ENCODE measurements around the gene ZNF554. TPM values are rescaled to one million over a fixed set of nuclear protein-coding genes. Genes with fewer than 3 reads are reported as not detected.

Gene ZNF554
- total and polyA plus RNA-seq, 2 donors (not counting 3 experiments of a cell fraction or from before 2014, with no cell fraction given), result 1.2 to 1.6 TPM

DNA sequence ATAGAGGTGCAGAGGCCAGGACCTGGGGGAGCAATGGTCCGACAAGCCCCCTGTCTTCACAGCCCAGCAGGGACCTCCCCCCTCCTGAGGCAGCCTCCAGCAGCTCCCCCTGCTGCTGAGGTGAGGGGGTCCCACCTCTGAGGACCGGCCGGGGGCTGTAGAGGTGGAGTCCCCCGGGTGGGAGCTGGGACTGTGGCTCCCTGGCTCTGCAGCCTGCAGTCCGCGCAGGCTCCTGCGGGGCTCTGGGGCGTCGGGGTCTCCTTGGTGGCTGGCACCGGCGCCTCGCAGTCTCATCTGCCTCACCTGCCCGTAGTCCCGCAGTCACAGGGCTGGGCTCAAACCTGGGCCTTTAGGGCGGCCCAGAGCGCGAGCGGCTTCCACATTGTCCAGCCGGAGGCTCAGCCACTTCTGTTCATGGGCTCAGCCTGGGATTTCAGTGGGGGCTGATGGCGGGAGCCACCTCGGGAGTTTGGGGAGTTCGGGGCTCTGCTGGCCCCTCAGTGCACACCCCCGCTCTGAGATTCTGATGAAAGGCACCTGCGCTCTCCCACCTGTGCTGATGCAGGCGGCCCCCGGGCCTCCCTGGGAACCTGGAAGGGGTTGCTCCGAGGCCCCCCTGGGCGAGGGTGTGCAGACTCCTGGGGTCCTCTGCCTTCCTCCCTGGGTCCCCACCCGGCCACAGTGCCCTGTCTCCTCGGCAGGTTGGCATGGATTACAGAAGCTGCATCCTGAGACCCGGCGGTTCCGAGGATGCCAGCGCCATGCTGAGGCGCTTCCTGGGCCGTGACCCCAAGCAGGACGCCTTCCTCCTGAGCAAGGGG lies 7.0 kb upstream of the ZNF554 start:
- H3K27me3 ChIP-seq (ENCODE audit: control insufficient read depth in 2 of 2, insufficient read depth in 2 of 2, low read length in 2 of 2), result no peaks in the 10 kb centered on the region
- intact Hi-C loops (cut with micrococcal nuclease), result no loop called here
- peaks cover 0 to 18% of the 10 kb centered on the region in 2 experiments for H3K36me3 ChIP-seq (ENCODE audit: control insufficient read depth in 2 of 2, extremely low read depth in 1 of 2, insufficient read depth in 2 of 2, low read length in 2 of 2)
- TF ChIP-seq, protein P1, sequence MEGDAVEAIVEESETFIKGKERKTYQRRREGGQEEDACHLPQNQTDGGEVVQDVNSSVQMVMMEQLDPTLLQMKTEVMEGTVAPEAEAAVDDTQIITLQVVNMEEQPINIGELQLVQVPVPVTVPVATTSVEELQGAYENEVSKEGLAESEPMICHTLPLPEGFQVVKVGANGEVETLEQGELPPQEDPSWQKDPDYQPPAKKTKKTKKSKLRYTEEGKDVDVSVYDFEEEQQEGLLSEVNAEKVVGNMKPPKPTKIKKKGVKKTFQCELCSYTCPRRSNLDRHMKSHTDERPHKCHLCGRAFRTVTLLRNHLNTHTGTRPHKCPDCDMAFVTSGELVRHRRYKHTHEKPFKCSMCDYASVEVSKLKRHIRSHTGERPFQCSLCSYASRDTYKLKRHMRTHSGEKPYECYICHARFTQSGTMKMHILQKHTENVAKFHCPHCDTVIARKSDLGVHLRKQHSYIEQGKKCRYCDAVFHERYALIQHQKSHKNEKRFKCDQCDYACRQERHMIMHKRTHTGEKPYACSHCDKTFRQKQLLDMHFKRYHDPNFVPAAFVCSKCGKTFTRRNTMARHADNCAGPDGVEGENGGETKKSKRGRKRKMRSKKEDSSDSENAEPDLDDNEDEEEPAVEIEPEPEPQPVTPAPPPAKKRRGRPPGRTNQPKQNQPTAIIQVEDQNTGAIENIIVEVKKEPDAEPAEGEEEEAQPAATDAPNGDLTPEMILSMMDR (IDR thresholded peaks at IDR 0.05; ENCODE audit: extremely low read depth in 1 of 2, insufficient read depth in 1 of 2, low read depth in 1 of 2, low read length in 2 of 2), result no peak
- TF ChIP-seq, protein P2, sequence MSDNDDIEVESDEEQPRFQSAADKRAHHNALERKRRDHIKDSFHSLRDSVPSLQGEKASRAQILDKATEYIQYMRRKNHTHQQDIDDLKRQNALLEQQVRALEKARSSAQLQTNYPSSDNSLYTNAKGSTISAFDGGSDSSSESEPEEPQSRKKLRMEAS (IDR thresholded peaks at IDR 0.05; ENCODE audit: insufficient read depth, insufficient read length), result no peak
- no peak for TF ChIP-seq GATA2 (IDR thresholded peaks at IDR 0.05; ENCODE audit: insufficient read depth, insufficient read length, low read depth, low read length)
- TF ChIP-seq MYC (IDR thresholded peaks at IDR 0.05; ENCODE audit: low read depth, low read length), result no peak
- no peak overlapping the region for H3K27ac ChIP-seq (ENCODE audit: insufficient read depth, low read depth, low read length)
- dilution Hi-C loops (cut with MboI; ENCODE audit: extremely low pct_ligation_motif_present, low sequenced_read_pairs), result no loop called here
- H3K9me1 ChIP-seq (replicated peaks; ENCODE audit: control insufficient read depth, extremely low read depth, insufficient read depth, low read length), result no peaks in the 10 kb centered on the region
- no TSS peak for BruUV-seq (replicated peaks)
- H3K4me3 ChIP-seq (replicated peaks in 1 of 3; ENCODE audit: insufficient read depth in 1 of 3, low read depth in 1 of 3, low read length in 3 of 3), result no peak overlapping the region
- H3K4me1 ChIP-seq (ENCODE audit: control insufficient read depth, extremely low read depth, insufficient read depth, low read length), result no peaks in the 10 kb centered on the region
- no peaks in the 10 kb centered on the region for H3K79me2 ChIP-seq (ENCODE audit: control insufficient read depth, insufficient read depth, low read length)
- H2AFZ ChIP-seq (ENCODE audit: low read depth, low read length), result no peak overlapping the region
- H3K9me3 ChIP-seq (replicated peaks; ENCODE audit: control insufficient read depth, insufficient read depth, low read length), result no peaks in the 10 kb centered on the region
- no peak overlapping the region for H3K4me2 ChIP-seq (ENCODE audit: insufficient read depth, low read length)
- POLR2A ChIA-PET, result no interaction called here
- H4K20me1 ChIP-seq (replicated peaks; ENCODE audit: control insufficient read depth, extremely low read depth, insufficient read depth, low read length), result no peaks in the 10 kb centered on the region
- CTCF ChIA-PET, result interaction anchor here (1.5 kb wide), 1 partner anchor 9 kb away, joined by 3 read pairs; no protein-coding TSS in a partner anchor
- no peak overlapping the region for H3K9ac ChIP-seq (replicated peaks; ENCODE audit: extremely low read depth, insufficient read depth, low read length)
- FAIRE-seq (no peak), DNase-seq (ENCODE audit: low read depth, low spot score) (no peak)

Data from endothelial cell of umbilical vein (primary cell).